Glutamatergic neuron (in vitro differentiated cells): ENCODE data around the gene SLC17A5. TPM values are rescaled to one million over a fixed set of nuclear protein-coding genes. Genes with fewer than 3 reads are reported as not detected.
"Not testable (repeated sequence)": the region's sequence is repeated elsewhere in the genome, so short reads cannot be mapped to it uniquely, and the experiment has no call there.

ENCODE experiments used
- DNase-seq: peaks from one replicate; pipeline ENCODE4 v3.0.0; 2022
- H3K27ac Mint-ChIP-seq: one replicate; pipeline ENCODE4 v1.8.0; 2020; ENCODE audit warnings: mild to moderate bottlenecking, mixed read lengths, inconsistent platforms; ENCODE audit not compliant: unreplicated experiment
- H3K27me3 Mint-ChIP-seq: one replicate; pipeline ENCODE4 v1.8.0; 2020; ENCODE audit warnings: mild to moderate bottlenecking, moderate library complexity, mixed read lengths, inconsistent platforms; ENCODE audit not compliant: unreplicated experiment
- H3K36me3 Mint-ChIP-seq: one replicate; pipeline ENCODE4 v1.8.0; 2020; ENCODE audit warnings: mild to moderate bottlenecking, mixed read lengths, inconsistent platforms; ENCODE audit not compliant: unreplicated experiment
- H3K4me1 Mint-ChIP-seq: one replicate; pipeline ENCODE4 v1.8.0; 2020; ENCODE audit warnings: mild to moderate bottlenecking, low read depth, mixed read lengths, inconsistent platforms; ENCODE audit not compliant: unreplicated experiment
- H3K4me3 Mint-ChIP-seq: one replicate; pipeline ENCODE4 v1.8.0; 2020; ENCODE audit warnings: mild to moderate bottlenecking, mixed read lengths, inconsistent platforms; ENCODE audit not compliant: unreplicated experiment
- H3K9me3 Mint-ChIP-seq: one replicate; pipeline ENCODE4 v1.8.0; 2020; ENCODE audit warnings: mild to moderate bottlenecking, moderate library complexity, mixed read lengths, inconsistent platforms; ENCODE audit not compliant: unreplicated experiment
- CTCF ChIP-seq: fragments of 200-600 bp; sonication (generic); IDR thresholded peaks from one replicate; pipeline ENCODE4 v1.5.0; 2021; ENCODE audit not compliant: partially characterized antibody, unreplicated experiment
- total RNA-seq: library from RNA; stranded (reverse); fragmentation: NEBNext Ultra II Directional; extraction: Animal tissue kit (Norgen Biotek cat#: 25700); gene quantifications from one replicate; pipeline ENCODE4 v1.2.1, GENCODE V29; 2021; ENCODE audit not compliant: unreplicated experiment

The SLC17A5 gene
- total RNA-seq, 1 donor from 2014 or later = 14.3 TPM

- Mint-ChIP-seq H3K4me1 (no peaks in the 10 kb centered on the region), H3K4me3 (no peak overlapping the region), H3K27me3 (peaks cover 3% of the 10 kb centered on the region), H3K27ac (no peak overlapping the region), H3K9me3 (no peaks in the 10 kb centered on the region), H3K36me3 (peaks cover 3% of the 10 kb centered on the region)
- DNase-seq = no peak
- TF ChIP-seq CTCF = no peak
Observed at GRCh38 chr6:73632346-73632745, 21.4 kb downstream of the SLC17A5 start.

GRCh38 chr6:73631849-73632248 lies 21.9 kb downstream of the SLC17A5 start:
- peaks cover 3% of the 10 kb centered on the region for H3K27me3 Mint-ChIP-seq
- DNase-seq = no peak
- no peak for TF ChIP-seq CTCF
- no peaks in the 10 kb centered on the region for H3K4me1 Mint-ChIP-seq
- no peak overlapping the region for H3K4me3 Mint-ChIP-seq
- H3K36me3 Mint-ChIP-seq = peaks cover 3% of the 10 kb centered on the region
- H3K9me3 Mint-ChIP-seq = no peaks in the 10 kb centered on the region
- no peak overlapping the region for H3K27ac Mint-ChIP-seq

- Mint-ChIP-seq H3K36me3 (peaks cover 3% of the 10 kb centered on the region), H3K4me3 (no peak overlapping the region), H3K9me3 (no peaks in the 10 kb centered on the region), H3K4me1 (no peaks in the 10 kb centered on the region), H3K27me3 (peaks cover 3% of the 10 kb centered on the region), H3K27ac (no peak overlapping the region)
- no peak for DNase-seq
- TF ChIP-seq CTCF = no peak
Observed at GRCh38 chr6:73630401-73630800, 23.4 kb downstream of the SLC17A5 start.

GRCh38 chr6:73624896-73625295 lies 28.9 kb downstream of the SLC17A5 start:
- TF ChIP-seq CTCF = no peak
- Mint-ChIP-seq H3K27ac (no peak overlapping the region), H3K4me1 (no peaks in the 10 kb centered on the region), H3K27me3 (no peaks in the 10 kb centered on the region), H3K4me3 (no peak overlapping the region), H3K36me3 (no peaks in the 10 kb centered on the region), H3K9me3 (no peaks in the 10 kb centered on the region)
- no peak for DNase-seq

GRCh38 chr6:73623480-73623879 lies 30.3 kb downstream of the SLC17A5 start:
- DNase-seq, H3K4me1 Mint-ChIP-seq, H3K9me3 Mint-ChIP-seq, H3K27me3 Mint-ChIP-seq, H3K27ac Mint-ChIP-seq, H3K4me3 Mint-ChIP-seq, H3K36me3 Mint-ChIP-seq: not testable (repeated sequence)

- not testable (repeated sequence) for DNase-seq, H3K36me3 Mint-ChIP-seq, H3K27ac Mint-ChIP-seq, H3K9me3 Mint-ChIP-seq, H3K27me3 Mint-ChIP-seq, H3K4me3 Mint-ChIP-seq, H3K4me1 Mint-ChIP-seq
Observed at GRCh38 chr6:73618082-73618481, 35.7 kb downstream of the SLC17A5 start.
